CD4-positive, CD25-positive, alpha-beta regulatory T cell (primary cell): ENCODE data around the gene ADAMTSL5. TPM values are rescaled to one million over a fixed set of nuclear protein-coding genes. Genes with fewer than 3 reads are reported as not detected.
"Not testable (repeated sequence)": the region's sequence is repeated elsewhere in the genome, so short reads cannot be mapped to it uniquely, and the experiment has no call there.

ENCODE experiments used
- ATAC-seq, 2 donors: fragments of 150-1000 bp; cut with Tn5 transposase; one replicate each; pipeline ENCODE4 v1.10.0; 2021; ENCODE audit warnings: low read depth in 2 of 2, moderate number of reproducible peaks in 2 of 2, moderate library complexity in 1 of 2
- DNase-seq, 3 donors: peaks; one replicate each; pipeline versions ENCODE4 v3.0.0 to v3.0.0-alpha.2; 2012 to 2022; ENCODE audit warnings: mixed read lengths in 1 of 3
- H3K27ac ChIP-seq: one replicate; pipeline ENCODE4 v1.7.0; 2013; ENCODE audit warnings: mild to moderate bottlenecking, low read length; ENCODE audit not compliant: insufficient read depth, poor library complexity, severe bottlenecking
- H3K27me3 ChIP-seq: one replicate; pipeline ENCODE4 v1.7.0; 2013; ENCODE audit warnings: low read length; ENCODE audit not compliant: control insufficient read depth, insufficient read depth
- H3K36me3 ChIP-seq: one replicate; pipeline ENCODE4 v1.7.0; 2013; ENCODE audit warnings: mild to moderate bottlenecking, low read length, moderate library complexity; ENCODE audit not compliant: control insufficient read depth, insufficient read depth
- H3K4me1 ChIP-seq: 2 replicates; pipeline ENCODE4 v1.7.0; 2013; ENCODE audit warnings: mild to moderate bottlenecking, low read length; ENCODE audit not compliant: insufficient read depth, control insufficient read depth, poor library complexity, severe bottlenecking
- H3K4me3 ChIP-seq: one replicate; pipeline ENCODE4 v1.7.0; 2013; ENCODE audit warnings: low read depth, mild to moderate bottlenecking, low read length, moderate library complexity
- H3K9me3 ChIP-seq, 2 experiments: 1 replicate in 1 of 2; 2 replicates in 1 of 2; pipeline ENCODE4 v1.7.0; 2013; ENCODE audit warnings: low read length in 2 of 2, mild to moderate bottlenecking in 1 of 2, moderate library complexity in 1 of 2; ENCODE audit not compliant: control insufficient read depth in 2 of 2
- H3K27ac Mint-ChIP-seq, 3 donors: one replicate each; pipeline ENCODE4 v1.8.0; 2020 to 2022; ENCODE audit warnings: mild to moderate bottlenecking in 3 of 3, mixed read lengths in 3 of 3, moderate library complexity in 2 of 3
- H3K27me3 Mint-ChIP-seq: one replicate; pipeline ENCODE4 v1.8.0; 2022; ENCODE audit warnings: mild to moderate bottlenecking, mixed read lengths
- H3K36me3 Mint-ChIP-seq: one replicate; pipeline ENCODE4 v1.8.0; 2020; ENCODE audit warnings: mixed read lengths
- H3K4me1 Mint-ChIP-seq, 4 donors: one replicate each; pipeline ENCODE4 v1.8.0; 2020 to 2022; ENCODE audit warnings: mixed read lengths in 4 of 4, mild to moderate bottlenecking in 1 of 4
- H3K4me3 Mint-ChIP-seq, 4 donors: one replicate each; pipeline ENCODE4 v1.8.0; 2020 to 2022; ENCODE audit warnings: mild to moderate bottlenecking in 4 of 4, mixed read lengths in 4 of 4, moderate library complexity in 3 of 4
- H3K9me3 Mint-ChIP-seq, 7 donors: one replicate each; pipeline ENCODE4 v1.8.0; 2020 to 2022; ENCODE audit warnings: mixed read lengths in 7 of 7, mild to moderate bottlenecking in 3 of 7, moderate library complexity in 2 of 7
- polyA plus RNA-seq, 4 donors: library from polyadenylated mRNA; unstranded; fragments of 300-500 nt; fragmentation: Illumina TruSeq; gene quantifications; one replicate each; pipeline ENCODE4 v1.2.3, GENCODE V29; 2021
- total RNA-seq: library from RNA; stranded (reverse); gene quantifications from one replicate; pipeline ENCODE4 v1.2.3, GENCODE V29; 2022

ADAMTSL5 gene
- total and polyA plus RNA-seq, 5 donors from 2014 or later = 0.29 to 3.3 (median 2.1) TPM

DNA sequence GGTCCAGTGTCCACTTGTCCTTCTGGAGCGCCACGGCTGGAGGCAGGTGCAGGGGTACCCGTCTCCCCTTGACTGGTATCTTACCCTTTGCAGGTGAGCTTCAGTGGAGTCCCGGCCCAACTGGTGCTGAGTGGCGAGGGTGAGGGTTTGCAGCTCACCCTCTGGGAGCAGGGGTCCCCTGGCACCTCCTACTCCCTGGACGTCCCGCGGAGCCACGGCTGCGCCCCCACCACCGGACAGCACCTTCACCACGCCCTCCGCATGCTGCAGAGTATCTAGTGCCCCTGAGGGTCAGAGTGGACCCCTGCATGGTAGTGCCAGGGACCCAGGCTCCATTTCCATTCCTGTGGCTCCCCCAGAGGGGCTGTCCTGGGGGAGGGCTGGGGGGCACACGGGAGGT, 22.2 kb upstream of the ADAMTSL5 start:
- Mint-ChIP-seq H3K27me3 (peaks cover 8% of the 10 kb centered on the region), H3K9me3 (peaks cover 0 to 1% (median 0%) of the 10 kb centered on the region in 7 donors)

DNA sequence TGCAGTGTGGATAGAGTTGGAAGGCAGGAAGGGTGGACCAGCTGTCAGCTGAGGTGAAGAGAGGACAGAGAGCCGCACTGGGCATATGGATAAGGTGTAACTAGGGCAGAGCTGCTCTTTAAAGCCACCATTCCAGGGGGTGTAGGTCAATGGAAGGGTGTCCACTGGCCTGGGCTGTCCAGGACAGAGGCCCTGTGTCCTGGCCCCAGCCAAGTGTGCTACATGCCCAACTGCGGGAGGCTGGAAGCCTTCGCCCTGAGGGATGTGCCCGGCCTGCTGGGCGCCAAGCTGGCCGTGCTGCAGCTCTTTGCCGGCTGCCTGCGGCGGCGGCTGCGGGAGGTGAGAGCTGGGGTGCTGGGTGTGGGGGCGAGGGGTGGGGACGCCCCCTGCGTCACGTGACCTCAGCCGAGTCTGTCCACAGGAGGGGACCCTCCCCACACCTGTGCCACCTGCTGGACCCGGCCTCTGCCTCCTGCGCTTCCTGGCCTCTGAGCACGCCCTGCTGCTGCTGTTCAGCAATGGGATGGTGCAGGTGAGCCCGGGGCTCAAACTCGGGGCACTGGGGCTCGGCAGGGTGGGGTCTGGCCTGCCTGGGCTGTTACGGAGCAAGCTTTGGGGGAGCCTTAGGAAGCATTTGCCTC, 20.8 kb upstream of the ADAMTSL5 start:
- H3K4me3 Mint-ChIP-seq = no peak overlapping the region
- H3K36me3 Mint-ChIP-seq = no peaks in the 10 kb centered on the region
- Histone ChIP-seq H3K4me3 (no peak overlapping the region), H3K27me3 (no peaks in the 10 kb centered on the region), H3K4me1 (no peaks in the 10 kb centered on the region), H3K36me3 (no peaks in the 10 kb centered on the region), H3K27ac (no peak overlapping the region), H3K9me3 (no peaks in the 10 kb centered on the region)
- H3K27ac Mint-ChIP-seq = no peak overlapping the region
- DNase-seq (no peak), ATAC-seq (no peak)
- peaks cover 8% of the 10 kb centered on the region for H3K27me3 Mint-ChIP-seq
- no peaks in the 10 kb centered on the region for H3K4me1 Mint-ChIP-seq
- peaks cover 0 to 1% (median 0%) of the 10 kb centered on the region in 7 donors for H3K9me3 Mint-ChIP-seq

More for the DNA sequence above, 22.2 kb upstream of the ADAMTSL5 start:
- Mint-ChIP-seq H3K36me3 (no peaks in the 10 kb centered on the region), H3K27ac (no peak overlapping the region), H3K4me1 (no peaks in the 10 kb centered on the region), H3K4me3 (no peak overlapping the region)
- H3K4me3 ChIP-seq = no peak overlapping the region
- no peak overlapping the region for H3K27ac ChIP-seq
- H3K36me3 ChIP-seq = no peaks in the 10 kb centered on the region
- no peaks in the 10 kb centered on the region for H3K27me3 ChIP-seq
- no peak for ATAC-seq
- no peaks in the 10 kb centered on the region for H3K9me3 ChIP-seq
- H3K4me1 ChIP-seq = no peaks in the 10 kb centered on the region
- DNase-seq = no peak

DNA sequence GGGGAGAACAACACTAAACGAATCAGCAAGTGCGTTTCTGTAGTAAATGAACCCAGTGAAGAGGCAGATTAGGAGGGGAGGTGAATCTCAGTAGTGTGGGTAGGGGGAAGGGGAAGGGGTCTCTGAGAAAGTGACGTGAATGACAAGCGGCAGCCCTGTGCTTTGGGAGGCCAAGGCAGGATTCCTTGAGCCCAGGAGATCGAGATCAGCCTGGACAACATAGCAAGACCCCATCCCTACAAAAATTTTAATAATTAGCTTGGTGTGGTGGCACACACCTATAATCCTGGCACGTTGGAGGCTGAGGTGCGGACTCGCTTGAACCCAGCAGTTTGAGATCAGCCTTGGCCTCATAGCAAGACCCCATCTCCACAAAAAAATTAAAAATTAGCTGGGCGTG, 19.2 kb upstream of the ADAMTSL5 start:
- Mint-ChIP-seq H3K36me3 (no peaks in the 10 kb centered on the region), H3K27ac (no peak overlapping the region), H3K9me3 (peaks cover 0 to 1% (median 0%) of the 10 kb centered on the region in 7 donors), H3K4me1 (no peaks in the 10 kb centered on the region), H3K27me3 (peaks cover 7% of the 10 kb centered on the region), H3K4me3 (no peak overlapping the region)
- no peaks in the 10 kb centered on the region for H3K4me1 ChIP-seq
- DNase-seq = no peak
- no peaks in the 10 kb centered on the region for H3K36me3 ChIP-seq
- no peak overlapping the region for H3K4me3 ChIP-seq
- no peaks in the 10 kb centered on the region for H3K9me3 ChIP-seq
- H3K27ac ChIP-seq = no peak overlapping the region
- ATAC-seq = no peak
- no peaks in the 10 kb centered on the region for H3K27me3 ChIP-seq

DNA sequence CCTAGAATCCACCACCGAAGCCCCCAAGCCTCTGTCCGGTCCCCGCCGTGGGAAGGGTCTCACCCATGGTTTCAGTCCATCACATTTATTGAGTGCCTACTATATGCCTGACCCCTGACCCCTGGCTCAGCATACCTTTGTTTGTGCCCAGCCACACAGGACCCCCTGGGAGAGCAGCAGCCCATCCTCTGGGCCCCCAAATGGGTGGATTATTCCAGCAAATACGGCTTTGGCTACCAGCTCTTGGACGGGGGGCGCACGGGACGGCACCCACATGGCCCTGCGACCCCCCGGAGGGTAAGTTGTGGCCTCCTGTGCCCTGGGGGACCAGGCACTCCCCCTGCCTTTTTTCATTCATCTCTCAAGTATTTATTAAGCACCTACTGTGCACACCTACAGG, 18.8 kb upstream of the ADAMTSL5 start:
- no peaks in the 10 kb centered on the region for H3K36me3 Mint-ChIP-seq
- peaks cover 7% of the 10 kb centered on the region for H3K27me3 Mint-ChIP-seq
- H3K4me3 Mint-ChIP-seq = no peak overlapping the region
- H3K4me1 Mint-ChIP-seq = no peaks in the 10 kb centered on the region
- ATAC-seq (no peak), DNase-seq (no peak)
- Histone ChIP-seq H3K27ac (no peak overlapping the region), H3K4me3 (no peak overlapping the region), H3K36me3 (no peaks in the 10 kb centered on the region), H3K9me3 (no peaks in the 10 kb centered on the region), H3K4me1 (no peaks in the 10 kb centered on the region), H3K27me3 (no peaks in the 10 kb centered on the region)
- peaks cover 0 to 1% (median 0%) of the 10 kb centered on the region in 7 donors for H3K9me3 Mint-ChIP-seq
- H3K27ac Mint-ChIP-seq = no peak overlapping the region

DNA sequence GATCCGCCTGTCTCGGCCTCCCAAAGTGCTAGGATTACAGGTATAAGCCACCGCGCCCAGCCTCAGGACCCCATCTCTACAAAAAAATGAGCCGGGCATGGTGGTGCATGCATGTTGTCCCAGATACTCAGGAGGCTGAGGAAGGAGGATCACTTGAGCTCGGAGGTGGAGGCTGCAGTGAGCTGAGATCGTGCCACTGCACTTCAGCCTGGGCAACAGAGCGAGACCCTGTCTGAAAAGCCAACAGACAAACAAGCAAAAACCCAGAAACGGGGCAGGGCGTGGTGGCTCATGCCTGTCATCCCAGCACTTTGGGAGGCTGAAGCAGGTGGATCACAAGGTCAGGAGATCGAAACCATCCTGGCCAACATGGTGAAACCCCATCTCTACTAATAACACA, 18.0 kb upstream of the ADAMTSL5 start:
- not testable (repeated sequence) for ATAC-seq, H3K9me3 Mint-ChIP-seq, H3K4me3 Mint-ChIP-seq, H3K36me3 ChIP-seq, DNase-seq, H3K27ac ChIP-seq, H3K27ac Mint-ChIP-seq, H3K9me3 ChIP-seq, H3K4me3 ChIP-seq, H3K4me1 ChIP-seq, H3K36me3 Mint-ChIP-seq, H3K4me1 Mint-ChIP-seq, H3K27me3 ChIP-seq
- peaks cover 14% of the 10 kb centered on the region for H3K27me3 Mint-ChIP-seq

DNA sequence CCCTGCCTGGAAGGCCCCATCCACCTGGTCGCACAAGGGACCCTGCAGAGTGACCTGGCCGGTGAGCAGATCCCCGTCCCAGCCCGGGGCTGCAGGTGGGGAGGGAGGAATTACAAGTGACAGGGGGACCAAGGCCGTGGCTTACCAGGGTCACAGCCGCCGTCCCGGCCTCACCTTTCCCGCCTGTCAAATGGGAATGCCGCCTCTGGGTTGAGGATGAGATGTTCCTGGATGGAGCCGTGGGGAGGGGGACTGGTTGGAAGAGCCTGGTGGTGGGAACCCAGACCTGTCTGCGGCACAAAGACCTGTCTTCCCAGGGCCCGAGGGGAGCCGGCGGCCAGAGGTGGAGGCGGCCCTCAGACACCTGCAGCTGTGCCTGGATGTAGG, 16.6 kb upstream of the ADAMTSL5 start:
- H3K27me3 Mint-ChIP-seq = peaks cover 23% of the 10 kb centered on the region
- H3K4me3 Mint-ChIP-seq = no peak overlapping the region
- H3K4me1 Mint-ChIP-seq = peaks cover 0 to 10% (median 3%) of the 10 kb centered on the region in 4 donors
- no peak for DNase-seq
- Histone ChIP-seq H3K36me3 (no peaks in the 10 kb centered on the region), H3K9me3 (no peaks in the 10 kb centered on the region), H3K27me3 (peaks cover 5% of the 10 kb centered on the region), H3K4me1 (no peaks in the 10 kb centered on the region), H3K27ac (no peak overlapping the region), H3K4me3 (no peak overlapping the region)
- ATAC-seq = no peak
- no peaks in the 10 kb centered on the region for H3K36me3 Mint-ChIP-seq
- no peak overlapping the region for H3K27ac Mint-ChIP-seq
- peaks cover 0 to 3% (median 0%) of the 10 kb centered on the region in 7 donors for H3K9me3 Mint-ChIP-seq

DNA sequence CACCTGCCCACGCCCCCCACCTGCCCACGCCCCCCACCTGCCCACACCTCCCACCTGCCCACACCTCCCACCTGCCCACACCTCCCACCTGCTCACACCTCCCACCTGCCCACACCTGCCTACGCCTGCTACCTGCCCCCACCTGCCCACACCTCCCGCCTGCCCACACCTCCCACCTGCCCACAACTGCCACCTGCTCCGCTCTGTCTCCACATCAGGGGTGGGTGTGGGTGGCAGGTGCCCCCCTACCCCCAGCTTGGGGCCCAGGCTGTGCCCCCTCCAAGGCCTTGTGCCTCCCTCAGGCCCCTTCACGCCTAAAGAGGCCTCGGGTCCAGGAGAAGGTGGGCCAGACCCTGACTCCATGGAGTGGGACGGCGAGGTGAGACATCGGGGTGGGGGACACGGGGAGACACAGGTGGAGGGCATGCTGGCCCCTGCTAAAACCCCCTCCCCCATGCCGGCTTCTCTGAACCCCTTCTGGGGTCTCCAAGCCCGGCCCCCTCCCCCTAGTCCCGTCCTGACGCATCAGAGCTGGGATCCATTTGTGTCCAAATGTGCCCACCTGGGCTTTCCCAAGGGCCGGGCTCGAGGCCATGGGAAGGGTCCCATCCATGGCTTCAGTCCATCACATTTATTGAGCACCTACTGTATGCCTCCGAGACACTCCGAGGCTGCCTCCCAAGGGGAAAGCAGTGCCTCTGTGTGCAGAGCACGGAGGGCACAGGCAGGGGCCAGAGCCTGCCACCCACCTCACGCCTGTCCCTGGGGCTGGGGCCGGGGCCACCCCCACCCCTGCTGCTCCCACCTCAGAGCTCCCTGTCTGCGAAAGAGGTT, 16.0 kb upstream of the ADAMTSL5 start:
- Histone ChIP-seq H3K27me3 (peaks cover 6% of the 10 kb centered on the region), H3K36me3 (no peaks in the 10 kb centered on the region), H3K27ac (no peak overlapping the region), H3K4me1 (no peaks in the 10 kb centered on the region), H3K9me3 (no peaks in the 10 kb centered on the region), H3K4me3 (no peak overlapping the region)
- Mint-ChIP-seq H3K27me3 (peaks cover 23% of the 10 kb centered on the region), H3K27ac (no peak overlapping the region), H3K4me3 (no peak overlapping the region), H3K36me3 (no peaks in the 10 kb centered on the region), H3K4me1 (peaks cover 0 to 12% (median 3%) of the 10 kb centered on the region in 4 donors), H3K9me3 (peaks cover 0 to 3% (median 0%) of the 10 kb centered on the region in 7 donors)
- ATAC-seq (no peak), DNase-seq (no peak)
